HG02642 (cell line): ENCODE measurements around the gene MED28.

Experiments used
- ATAC-seq: cut with Tn5 transposase; IDR thresholded peaks from one replicate; pipeline ENCODE4 v1.9.1; 2021; ENCODE audit warnings: mild to moderate bottlenecking; ENCODE audit not compliant: unreplicated experiment, poor library complexity

The MED28 gene

GRCh38 chr4:17613761-17614415, 553 bp upstream of the MED28 start:
- peak; percentile 66 for ATAC-seq

GRCh38 chr4:17616283-17616682, 1.8 kb downstream of the MED28 start:
- no peak for ATAC-seq

GRCh38 chr4:17618926-17619325, 4.5 kb downstream of the MED28 start:
- no peak for ATAC-seq

GRCh38 chr4:17619416-17620105, 5.1 kb downstream of the MED28 start:
- ATAC-seq: no peak

- no peak for ATAC-seq
These were observed 9.1 kb downstream of the MED28 start for GRCh38 chr4:17623451-17624001.

- ATAC-seq: no peak
These were observed 10.4 kb downstream of the MED28 start for GRCh38 chr4:17624821-17625220.

- no peak for ATAC-seq
These were observed 15.8 kb downstream of the MED28 start for GRCh38 chr4:17630228-17630627.

GRCh38 chr4:17633600-17633999, 19.2 kb downstream of the MED28 start:
- ATAC-seq: no peak

- ATAC-seq: no peak
These were observed 20.6 kb downstream of the MED28 start for GRCh38 chr4:17635056-17635455.

GRCh38 chr4:17636341-17636695, 21.9 kb downstream of the MED28 start:
- peak; percentile 32 for ATAC-seq

- ATAC-seq: peak; percentile 90
These were observed 22.5 kb downstream of the MED28 start for GRCh38 chr4:17636696-17637622.

GRCh38 chr4:17639136-17639535, 24.7 kb downstream of the MED28 start:
- no peak for ATAC-seq

- no peak for ATAC-seq
These were observed 27.9 kb downstream of the MED28 start for GRCh38 chr4:17642398-17642783.

GRCh38 chr4:17646693-17647092, 32.3 kb downstream of the MED28 start:
- ATAC-seq: no peak

GRCh38 chr4:17647176-17647806, 32.9 kb downstream of the MED28 start:
- ATAC-seq: no peak

- ATAC-seq: no peak
These were observed 33.5 kb downstream of the MED28 start for GRCh38 chr4:17647927-17648326.

- no peak for ATAC-seq
These were observed 36.0 kb downstream of the MED28 start for GRCh38 chr4:17650406-17650805.

- ATAC-seq: no peak
These were observed 40.3 kb downstream of the MED28 start for GRCh38 chr4:17654701-17655100.

GRCh38 chr4:17657090-17657489, 42.6 kb downstream of the MED28 start:
- no peak for ATAC-seq

GRCh38 chr4:17657849-17658248, 43.4 kb downstream of the MED28 start:
- ATAC-seq: no peak
